GM23248 (cell line): Measurements from ENCODE around the gene ZNF343.

ENCODE experiments used
- EZH2 ChIP-seq: fragments of 200-600 bp; sonication (generic); IDR thresholded peaks from 2 replicates; pipeline ENCODE4 v1.6.1; 2018; ENCODE audit warnings: antibody characterized with exemption, mild to moderate bottlenecking; ENCODE audit not compliant: insufficient read depth, poor library complexity, severe bottlenecking
- EZH2phosphoT487 ChIP-seq: fragments of 200-600 bp; sonication (generic); IDR thresholded peaks from 2 replicates; pipeline ENCODE4 v1.6.1; 2018; ENCODE audit warnings: antibody characterized with exemption, moderate library complexity, mild to moderate bottlenecking, low read depth; ENCODE audit not compliant: insufficient read depth

GRCh38 chr20:2455771-2456497 lies 52.8 kb downstream of the ZNF343 start:
- no peak for TF ChIP-seq EZH2
- TF ChIP-seq EZH2phosphoT487 = no peak
